Neural cell (in vitro differentiated cells): ENCODE measurements around the gene SRGAP3.

Experiments
- EP300 ChIP-seq: fragments of 450-650 bp; conservative IDR thresholded peaks from 2 replicates; pipeline ENCODE4 v1.6.1; 2014; ENCODE audit warnings: antibody characterized with exemption, mild to moderate bottlenecking, moderate library complexity; ENCODE audit not compliant: poor library complexity, severe bottlenecking
- POLR2AphosphoS5 ChIP-seq: IDR thresholded peaks from 2 replicates; pipeline ENCODE4 v1.6.1; 2012
- RAD21 ChIP-seq: fragments of 450-650 bp; conservative IDR thresholded peaks from 2 replicates; pipeline ENCODE4 v1.6.1; 2014; ENCODE audit warnings: antibody characterized with exemption, mild to moderate bottlenecking, moderate library complexity
- SMC3 ChIP-seq: fragments of 450-650 bp; conservative IDR thresholded peaks from 2 replicates; pipeline ENCODE4 v1.6.1; 2014; ENCODE audit warnings: antibody characterized with exemption, mild to moderate bottlenecking, moderate library complexity; ENCODE audit not compliant: poor library complexity
- TAF1 ChIP-seq: IDR thresholded peaks from 2 replicates; pipeline ENCODE4 v1.6.1; 2012; ENCODE audit warnings: low read depth
- TF ChIP-seq, protein P1 (sequence below): fragments of 450-650 bp; IDR thresholded peaks from 2 replicates; pipeline ENCODE4 v1.5.1; 2014; ENCODE audit warnings: antibody characterized with exemption, mild to moderate bottlenecking, moderate library complexity; ENCODE audit not compliant: poor library complexity, severe bottlenecking

DNA sequence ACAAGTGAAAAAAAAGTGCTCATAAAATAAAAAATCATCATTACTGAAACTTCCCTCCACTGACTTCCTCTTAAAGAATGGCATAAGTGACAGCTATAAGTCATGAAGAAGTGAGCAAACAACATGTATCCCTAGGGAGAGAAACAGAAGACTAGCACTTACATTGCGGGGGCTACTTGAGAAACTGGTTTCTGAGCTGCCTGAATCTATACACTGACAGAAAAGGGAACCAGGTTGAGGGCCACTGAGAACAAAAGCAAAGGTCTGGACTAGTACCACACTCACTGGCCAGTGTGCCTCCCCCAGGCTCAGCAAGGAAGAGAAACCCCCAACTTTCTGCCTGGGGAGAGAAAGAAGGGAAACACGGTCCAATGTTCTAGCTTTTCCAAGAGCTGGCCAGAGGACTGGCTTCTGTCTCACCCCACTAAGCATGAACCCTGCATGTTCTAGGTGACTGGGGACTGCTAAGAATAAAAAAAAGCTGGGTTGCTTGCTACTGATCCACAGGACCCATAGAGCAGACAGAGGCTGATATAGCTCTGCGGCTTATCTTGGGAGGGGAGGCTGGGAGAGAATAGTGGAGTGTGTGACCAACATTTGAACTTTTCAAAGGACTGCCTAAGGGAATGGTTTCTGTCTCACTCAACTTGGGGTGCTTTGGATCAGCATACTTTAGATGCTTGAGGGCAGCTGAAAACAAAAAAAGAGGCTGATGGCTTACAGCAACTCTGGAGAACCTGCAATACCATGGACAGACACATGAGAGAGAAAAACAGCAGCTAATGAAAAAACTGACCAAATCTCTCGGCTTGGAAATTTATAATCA, 294.3 kb downstream of the SRGAP3 start:
- TF ChIP-seq, protein P1, sequence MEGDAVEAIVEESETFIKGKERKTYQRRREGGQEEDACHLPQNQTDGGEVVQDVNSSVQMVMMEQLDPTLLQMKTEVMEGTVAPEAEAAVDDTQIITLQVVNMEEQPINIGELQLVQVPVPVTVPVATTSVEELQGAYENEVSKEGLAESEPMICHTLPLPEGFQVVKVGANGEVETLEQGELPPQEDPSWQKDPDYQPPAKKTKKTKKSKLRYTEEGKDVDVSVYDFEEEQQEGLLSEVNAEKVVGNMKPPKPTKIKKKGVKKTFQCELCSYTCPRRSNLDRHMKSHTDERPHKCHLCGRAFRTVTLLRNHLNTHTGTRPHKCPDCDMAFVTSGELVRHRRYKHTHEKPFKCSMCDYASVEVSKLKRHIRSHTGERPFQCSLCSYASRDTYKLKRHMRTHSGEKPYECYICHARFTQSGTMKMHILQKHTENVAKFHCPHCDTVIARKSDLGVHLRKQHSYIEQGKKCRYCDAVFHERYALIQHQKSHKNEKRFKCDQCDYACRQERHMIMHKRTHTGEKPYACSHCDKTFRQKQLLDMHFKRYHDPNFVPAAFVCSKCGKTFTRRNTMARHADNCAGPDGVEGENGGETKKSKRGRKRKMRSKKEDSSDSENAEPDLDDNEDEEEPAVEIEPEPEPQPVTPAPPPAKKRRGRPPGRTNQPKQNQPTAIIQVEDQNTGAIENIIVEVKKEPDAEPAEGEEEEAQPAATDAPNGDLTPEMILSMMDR = no peak
- TF ChIP-seq SMC3 (no peak), TAF1 (no peak), POLR2AphosphoS5 (no peak), RAD21 (no peak), EP300 (no peak)
